Fibroblast of skin of right quadriceps (primary cell): ENCODE results near the gene GALNTL6.
"Not testable (repeated sequence)": the region's sequence is repeated elsewhere in the genome, so short reads cannot be mapped to it uniquely, and the experiment has no call there.

Source experiments
- DNase-seq: peaks from one replicate; pipeline ENCODE4 v3.0.0-alpha.2; 2013

GALNTL6 gene

DNA sequence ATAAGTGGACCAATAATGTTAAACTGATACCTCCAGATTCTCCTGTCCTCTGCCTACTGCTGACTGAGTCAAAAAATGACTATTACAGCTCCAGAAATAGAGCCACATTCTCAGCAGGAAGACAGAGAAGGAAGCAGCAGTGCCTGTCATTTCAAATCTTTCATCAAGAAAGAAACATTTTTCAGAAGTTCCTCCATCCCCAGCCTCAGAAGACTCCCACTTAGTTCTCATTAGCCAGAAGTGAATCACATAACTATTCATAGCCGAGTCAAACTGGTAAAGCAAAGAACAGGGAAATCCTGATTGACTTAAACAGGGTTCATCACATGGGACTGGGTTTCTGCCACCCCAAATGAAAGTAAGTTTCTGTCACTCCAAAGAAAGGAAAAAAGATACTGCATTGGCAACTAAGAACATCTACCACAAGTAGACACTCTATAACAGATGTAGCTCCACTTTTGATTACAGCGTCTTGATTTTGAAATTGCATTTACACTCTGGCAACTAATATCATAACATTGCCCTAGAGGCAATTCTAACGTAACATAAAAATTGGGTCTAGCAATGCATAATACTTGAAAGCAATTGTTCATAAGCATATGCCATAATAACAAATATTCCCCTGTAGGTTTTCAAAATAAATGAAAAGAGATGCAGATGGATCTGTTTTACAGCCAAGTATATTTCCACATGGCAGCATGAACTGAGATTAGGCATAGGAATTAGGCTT, 599.8 kb downstream of the GALNTL6 start:
- no peak for DNase-seq

DNA sequence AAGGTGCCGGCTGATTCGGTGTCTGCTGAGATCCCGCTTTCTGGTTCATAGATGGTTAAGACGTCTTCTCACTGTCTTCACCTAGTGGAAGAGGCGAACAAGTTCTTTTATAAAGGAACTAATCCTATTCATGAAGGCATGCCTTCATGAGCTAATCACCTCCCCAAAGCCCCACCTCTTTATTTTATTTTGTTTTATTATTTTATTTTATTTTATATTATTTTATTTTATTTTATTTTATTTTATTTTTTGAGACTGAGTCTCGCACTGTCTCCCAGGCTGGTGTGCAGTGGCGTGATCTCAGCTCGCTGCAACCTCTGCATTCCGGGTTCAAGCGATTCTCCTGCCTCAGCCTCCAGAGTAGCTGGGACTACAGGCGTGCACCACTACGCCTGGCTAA, 615.8 kb downstream of the GALNTL6 start:
- not testable (repeated sequence) for DNase-seq

DNA sequence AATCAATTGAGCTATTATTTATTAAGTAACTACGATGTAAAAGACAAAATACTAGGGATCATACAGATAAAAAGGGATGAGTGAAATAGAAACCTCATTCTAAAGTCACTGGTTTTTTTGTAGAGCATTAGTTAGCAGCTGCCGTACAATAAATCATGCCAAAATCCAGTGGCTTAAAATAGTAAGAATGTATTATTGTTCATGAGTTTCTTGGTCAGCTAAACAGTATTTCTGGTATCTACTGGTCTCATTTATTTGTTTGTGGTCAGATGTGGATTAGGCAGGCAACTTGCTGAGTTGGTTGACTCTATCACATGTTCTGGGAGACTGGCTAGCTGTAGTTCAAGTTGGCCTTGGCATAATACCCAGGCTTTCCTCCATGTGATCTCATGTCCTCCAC, 667.3 kb downstream of the GALNTL6 start:
- DNase-seq: no peak

DNA sequence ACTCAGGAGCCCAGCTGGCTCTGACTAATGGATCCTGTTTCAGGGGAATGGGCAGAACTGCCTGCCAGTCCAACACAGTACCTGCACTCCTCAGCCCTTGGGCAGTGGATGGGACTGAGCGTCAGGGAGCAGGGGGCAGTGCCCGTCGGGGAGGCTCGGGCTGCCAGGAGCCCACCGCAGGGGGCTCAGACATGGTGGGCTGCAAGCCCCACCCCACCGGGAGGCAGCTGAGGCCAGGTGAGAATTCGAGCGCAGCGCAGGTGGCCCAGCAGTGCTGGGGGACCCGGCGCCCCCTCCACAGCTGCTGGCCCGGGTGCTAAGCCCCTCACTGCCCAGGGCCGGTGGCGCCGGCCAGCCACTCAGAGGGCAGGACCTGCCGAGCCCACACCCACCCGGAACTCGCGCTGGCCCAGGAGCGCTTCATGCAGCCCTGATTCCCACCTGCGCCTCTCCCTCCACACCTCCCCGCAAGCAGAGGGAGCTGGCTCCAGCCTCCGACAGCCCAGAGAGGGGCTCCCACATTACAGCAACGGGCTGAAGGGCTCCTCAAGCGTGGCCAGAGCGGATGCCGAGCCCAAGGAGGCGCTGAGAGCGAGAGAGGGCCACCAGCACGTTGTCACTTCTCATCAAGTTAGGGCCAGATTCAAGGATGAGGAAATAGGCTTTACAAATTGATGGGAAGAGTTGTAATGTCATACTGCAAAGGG, 668.8 kb downstream of the GALNTL6 start:
- no peak for DNase-seq

DNA sequence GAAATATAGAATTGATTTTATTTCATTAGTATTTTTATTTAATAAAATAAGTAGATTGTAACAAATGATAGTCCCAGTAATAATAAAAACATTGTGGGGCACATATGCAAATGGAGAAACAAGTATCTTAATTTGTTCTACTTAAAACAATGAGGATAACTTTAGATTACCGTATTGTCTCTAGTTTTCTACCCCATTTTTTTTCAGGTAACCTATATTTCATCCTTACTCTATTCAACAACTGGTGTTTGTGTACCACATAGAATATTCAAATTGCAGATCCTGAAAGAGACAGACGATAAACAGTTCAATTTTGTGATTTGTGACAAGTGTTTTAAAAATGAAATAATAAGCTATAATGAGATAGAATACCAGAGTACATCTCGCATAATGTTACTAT, 671.8 kb downstream of the GALNTL6 start:
- no peak for DNase-seq

DNA sequence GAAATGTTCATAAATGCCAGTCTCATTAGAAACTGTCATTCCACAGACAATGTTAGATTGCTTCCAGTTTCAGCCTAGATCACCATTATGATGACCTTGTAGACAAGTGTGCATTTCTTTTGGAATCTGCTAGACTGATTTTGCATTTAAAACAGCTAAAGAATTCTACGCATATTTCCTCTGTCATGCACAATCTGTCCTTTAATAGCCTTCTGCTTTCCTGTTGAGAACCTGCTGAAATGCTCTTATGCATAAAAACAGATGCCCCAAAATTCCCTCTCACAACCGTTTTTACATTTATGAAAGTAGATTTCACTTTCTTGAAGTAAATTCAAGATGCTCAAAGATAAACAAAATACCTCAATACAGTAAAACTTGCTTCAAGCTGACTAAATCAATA, 673.3 kb downstream of the GALNTL6 start:
- no peak for DNase-seq

DNA sequence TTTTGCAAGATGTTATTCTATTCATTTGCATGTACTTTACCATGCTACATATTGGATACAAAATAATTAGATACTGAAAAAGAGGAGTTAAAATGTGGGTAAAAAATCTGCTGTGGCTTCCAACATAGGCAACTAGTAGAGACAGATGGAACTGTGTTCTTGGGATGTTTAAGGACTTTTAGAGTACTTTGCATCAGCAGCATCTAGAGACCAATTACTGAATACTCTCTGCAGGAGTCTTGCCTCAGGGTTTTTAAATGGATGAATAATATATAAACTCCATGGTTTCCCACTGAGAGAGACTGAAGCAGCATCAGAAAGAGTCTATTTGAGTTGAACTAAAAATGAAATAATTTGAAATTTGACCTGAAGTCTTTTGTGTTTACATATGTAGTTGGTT, 676.7 kb downstream of the GALNTL6 start:
- no peak for DNase-seq

DNA sequence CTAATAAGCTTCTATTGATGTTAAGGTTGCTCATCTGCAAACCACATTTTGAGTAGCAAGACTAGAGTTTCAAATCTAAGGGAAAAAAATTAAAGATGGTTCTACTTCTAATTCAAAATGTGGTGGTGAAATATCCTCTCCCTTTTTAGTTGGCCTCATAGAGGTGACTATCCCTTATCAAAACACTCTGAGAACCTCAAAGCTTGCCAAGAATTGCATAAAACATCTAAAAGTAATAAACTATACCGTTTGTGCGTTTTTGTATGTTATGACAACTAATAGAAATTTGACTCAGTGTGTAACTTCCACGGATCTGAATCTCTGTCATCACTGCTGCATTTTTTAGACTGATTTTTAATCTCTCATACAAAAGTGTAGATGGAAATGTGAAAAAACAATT, 682.6 kb downstream of the GALNTL6 start:
- no peak for DNase-seq

DNA sequence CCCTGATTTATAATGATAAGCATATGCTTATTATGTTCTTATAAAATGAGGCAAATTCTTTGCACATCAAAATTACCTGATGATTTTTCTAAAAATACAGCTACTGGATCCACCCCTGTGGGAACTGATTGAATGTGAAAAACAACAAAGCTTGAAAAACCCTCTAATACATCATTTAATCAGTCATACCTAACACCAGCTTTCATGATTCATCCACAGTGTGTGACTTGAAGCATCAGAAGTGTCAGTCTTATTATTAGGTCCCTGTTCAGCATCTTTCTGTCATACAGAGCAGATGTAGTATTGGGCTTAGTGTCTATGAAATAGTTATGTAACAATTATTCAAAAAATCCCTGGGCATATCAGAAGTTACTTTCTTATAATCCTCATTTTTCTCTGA, 684.1 kb downstream of the GALNTL6 start:
- no peak for DNase-seq

GRCh38 chr4:172514011-172514410, 700.8 kb downstream of the GALNTL6 start:
- DNase-seq: no peak

GRCh38 chr4:172514801-172515200, 701.6 kb downstream of the GALNTL6 start:
- DNase-seq: peak; percentile 33

DNA sequence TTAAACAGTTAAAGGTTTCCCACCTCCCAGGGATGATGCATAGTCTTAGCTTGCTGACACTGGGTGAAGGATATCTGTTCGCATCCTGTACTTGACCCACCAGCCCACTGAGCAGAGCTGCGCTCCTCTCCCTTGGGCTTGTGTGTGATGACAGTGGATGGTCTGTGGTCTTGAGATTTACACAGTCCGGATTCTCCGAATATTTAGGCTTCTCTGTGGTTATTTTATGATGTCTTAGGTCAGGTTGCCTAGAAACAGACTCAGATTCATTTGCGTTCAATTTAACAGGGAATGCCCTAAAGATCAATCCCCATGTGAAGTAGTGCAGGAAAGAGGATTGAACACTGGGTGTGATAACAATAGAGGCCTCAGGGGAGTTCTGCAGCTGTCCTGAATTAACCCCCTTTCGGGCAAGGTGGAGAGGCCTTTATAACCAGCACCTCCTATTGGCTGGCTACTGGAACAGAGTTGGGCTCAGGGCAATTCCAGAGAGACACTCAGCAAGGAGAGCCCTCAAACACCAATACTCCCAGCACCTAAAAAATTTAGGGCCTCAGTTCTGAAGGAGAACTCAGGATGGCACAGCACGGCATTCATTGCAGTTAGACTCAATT, 702.2 kb downstream of the GALNTL6 start:
- DNase-seq: peak; percentile 83

DNA sequence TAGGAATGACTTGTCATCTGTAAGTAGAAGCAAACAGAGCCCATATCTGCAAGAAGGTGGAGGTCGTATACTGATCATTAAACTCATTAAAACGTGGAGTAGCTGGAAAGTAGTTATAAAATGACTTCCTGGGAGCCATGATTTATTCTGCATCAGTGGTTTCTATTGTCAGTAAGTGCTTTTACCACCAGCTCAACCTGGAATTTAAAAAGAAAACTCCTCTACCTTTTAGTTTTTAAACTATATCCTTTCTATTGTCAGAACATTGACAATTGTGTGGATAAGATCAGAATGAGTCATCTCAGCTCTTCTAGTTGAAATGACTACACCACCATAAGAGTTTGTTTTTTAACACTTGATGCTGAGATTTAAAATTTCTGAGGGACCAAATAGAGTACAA, 704.2 kb downstream of the GALNTL6 start:
- no peak for DNase-seq

DNA sequence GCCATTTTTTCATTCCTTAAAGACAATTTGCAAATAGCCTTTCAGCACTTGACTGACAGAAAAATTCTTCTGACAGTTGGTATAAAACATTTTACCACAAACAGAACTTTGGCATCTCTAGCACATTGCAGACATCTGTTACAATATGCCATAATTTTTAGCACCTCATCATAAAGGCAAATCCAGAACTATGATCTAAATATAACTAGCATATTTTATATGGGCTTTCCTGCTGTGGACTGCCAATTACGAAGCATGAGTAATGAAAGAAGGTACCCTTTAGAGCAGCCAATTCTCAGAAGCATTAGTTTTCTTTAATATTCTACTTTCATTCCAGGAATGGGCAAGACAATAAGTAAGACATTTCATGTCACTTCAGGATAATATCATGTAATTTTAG, 708.0 kb downstream of the GALNTL6 start:
- DNase-seq: peak; percentile 13

DNA sequence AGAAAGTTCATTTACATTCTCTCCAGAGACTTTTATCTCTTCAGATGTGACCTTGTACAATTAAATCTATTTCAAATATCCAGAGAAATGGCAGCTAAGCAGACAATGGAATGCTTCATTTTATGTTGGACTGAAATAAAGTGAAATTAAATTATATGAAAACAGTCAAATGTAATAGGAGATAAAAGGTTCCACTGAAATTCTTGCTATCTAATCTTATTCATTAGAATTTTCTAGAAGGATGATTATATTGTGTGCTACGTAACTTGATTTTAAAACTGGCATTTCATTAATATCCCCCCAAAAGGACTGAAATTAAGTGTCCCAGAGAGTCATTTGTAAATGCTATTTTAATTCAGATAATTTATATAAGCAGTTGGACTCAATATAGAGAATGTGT, 708.5 kb downstream of the GALNTL6 start:
- DNase-seq: no peak

GRCh38 chr4:172543249-172543648, 730.0 kb downstream of the GALNTL6 start:
- DNase-seq: no peak

- no peak for DNase-seq
Measured at GRCh38 chr4:172546782-172547181, 733.6 kb downstream of the GALNTL6 start.

- no peak for DNase-seq
Measured at GRCh38 chr4:172547724-172548123, 734.5 kb downstream of the GALNTL6 start.

DNA sequence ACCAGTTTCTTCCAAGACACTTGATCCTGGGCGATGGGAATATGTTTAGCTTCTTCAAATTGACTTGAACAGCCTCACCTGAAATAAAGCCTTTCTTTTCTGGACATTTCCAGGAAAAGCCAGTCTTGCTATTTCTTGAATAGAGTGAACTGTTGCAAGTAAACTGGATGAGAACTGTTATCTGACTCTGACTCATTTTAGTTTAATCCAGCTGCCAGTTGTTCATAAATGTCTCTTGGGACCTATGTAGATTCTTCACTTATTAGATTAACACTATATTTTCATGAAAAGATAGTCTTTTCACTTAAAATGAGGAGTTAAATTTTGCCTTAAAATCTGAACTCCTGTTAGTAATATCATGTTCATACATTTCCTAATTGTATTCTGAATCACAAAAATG, 740.0 kb downstream of the GALNTL6 start:
- DNase-seq: peak; percentile 3

- no peak for DNase-seq
Measured at GRCh38 chr4:172554588-172554987, 741.4 kb downstream of the GALNTL6 start.

DNA sequence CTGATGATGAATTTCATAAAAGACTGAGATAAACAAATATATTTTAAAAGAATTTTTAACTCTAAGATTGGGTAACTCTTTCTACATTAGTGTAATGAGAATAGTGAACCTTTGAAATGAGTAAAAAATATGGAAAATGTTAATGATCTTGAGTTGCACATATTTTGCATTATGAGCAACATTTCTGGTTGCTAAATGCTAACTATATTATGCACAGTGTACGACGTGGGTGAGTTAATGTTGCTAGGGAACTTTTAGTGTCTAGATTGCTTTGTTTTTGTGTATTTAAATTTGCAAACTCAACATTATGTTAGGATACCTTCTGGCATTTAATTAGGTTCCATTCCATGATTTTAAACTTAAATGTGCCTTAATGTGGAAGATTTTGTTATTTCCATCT, 742.5 kb downstream of the GALNTL6 start:
- DNase-seq: no peak

GRCh38 chr4:172573899-172574298, 760.7 kb downstream of the GALNTL6 start:
- DNase-seq: peak; percentile 15

- DNase-seq: peak; percentile 4
Measured at GRCh38 chr4:172578712-172579111, 765.5 kb downstream of the GALNTL6 start.

DNA sequence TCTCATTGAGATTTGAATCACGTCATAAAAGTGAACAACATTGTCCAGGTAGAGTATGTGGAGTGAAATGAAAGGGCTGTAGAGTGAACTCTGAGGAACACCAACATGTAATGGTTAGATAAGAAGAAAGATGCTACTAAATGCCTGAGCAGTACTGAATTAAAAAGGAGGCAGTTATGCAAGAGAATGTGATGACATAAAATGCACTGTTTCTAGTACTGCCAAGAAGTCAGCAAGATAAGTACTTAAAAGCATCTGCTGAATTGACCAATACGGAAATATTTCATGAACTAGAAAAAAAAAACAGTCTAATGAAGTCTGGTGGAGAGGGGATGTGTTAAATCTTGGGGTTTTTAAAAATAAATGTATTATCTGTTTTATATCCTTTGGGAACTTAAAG, 771.6 kb downstream of the GALNTL6 start:
- DNase-seq: no peak
